Thyroid gland (tissue), 4 donors: ENCODE results near the gene MAGIX.

Experiments used
- CTCF ChIP-seq, 6 experiments: fragments of 200-600 bp in 3 of 6; fragments of 450-650 bp in 3 of 6; sonication (generic) in 3 of 6; IDR thresholded peaks; one replicate each; pipeline ENCODE4 v1.5.1; 2016 to 2019; ENCODE audit warnings: antibody characterized with exemption in 6 of 6, mild to moderate bottlenecking in 2 of 6, inconsistent platforms in 1 of 6, moderate library complexity in 1 of 6
- POLR2A ChIP-seq, 2 donors: fragments of 450-650 bp; IDR thresholded peaks; one replicate each; pipeline ENCODE4 v1.6.1; 2017; ENCODE audit warnings: antibody characterized with exemption in 2 of 2, mild to moderate bottlenecking in 2 of 2, moderate library complexity in 1 of 2

- TF ChIP-seq CTCF (IDR thresholded peaks at IDR 0.05) = no peak
- TF ChIP-seq POLR2A (IDR thresholded peaks at IDR 0.05) = no peak
Measured at GRCh38 chrX:49204017-49204416, 41.5 kb downstream of the MAGIX start.
